Activated naive CD4-positive, alpha-beta T cell treated with anti-CD3 and anti-CD28 coated beads, Interleukin-2, amount 10 ng/mL, durations not matched to agents 7 days and 5 days (primary cell): ENCODE results near the gene KRT39.

Experiments used
- CTCF ChIA-PET: fragments of 350-600 bp; sonication (Branson Sonifier 250); formaldehyde crosslinking; loops from one replicate; lab custom pipeline; 2021; ENCODE audit warnings: antibody characterized with exemption; lab: Charles Lee
- DNase-seq: peaks from one replicate; pipeline ENCODE4 v3.0.0-alpha.2; 2020
- H3K27ac Mint-ChIP-seq: one replicate; pipeline ENCODE4 v1.8.0; 2021; ENCODE audit warnings: mild to moderate bottlenecking, moderate library complexity, mixed read lengths
- H3K27me3 Mint-ChIP-seq: one replicate; pipeline ENCODE4 v1.8.0; 2021; ENCODE audit warnings: mild to moderate bottlenecking, mixed read lengths
- H3K36me3 Mint-ChIP-seq: one replicate; pipeline ENCODE4 v1.8.0; 2021; ENCODE audit warnings: mixed read lengths
- H3K4me1 Mint-ChIP-seq: one replicate; pipeline ENCODE4 v1.8.0; 2021; ENCODE audit warnings: mixed read lengths
- H3K4me3 Mint-ChIP-seq: one replicate; pipeline ENCODE4 v1.8.0; 2021; ENCODE audit warnings: mild to moderate bottlenecking, moderate library complexity, mixed read lengths
- H3K9me3 Mint-ChIP-seq: one replicate; pipeline ENCODE4 v1.8.0; 2021; ENCODE audit warnings: mixed read lengths

Gene KRT39

DNA sequence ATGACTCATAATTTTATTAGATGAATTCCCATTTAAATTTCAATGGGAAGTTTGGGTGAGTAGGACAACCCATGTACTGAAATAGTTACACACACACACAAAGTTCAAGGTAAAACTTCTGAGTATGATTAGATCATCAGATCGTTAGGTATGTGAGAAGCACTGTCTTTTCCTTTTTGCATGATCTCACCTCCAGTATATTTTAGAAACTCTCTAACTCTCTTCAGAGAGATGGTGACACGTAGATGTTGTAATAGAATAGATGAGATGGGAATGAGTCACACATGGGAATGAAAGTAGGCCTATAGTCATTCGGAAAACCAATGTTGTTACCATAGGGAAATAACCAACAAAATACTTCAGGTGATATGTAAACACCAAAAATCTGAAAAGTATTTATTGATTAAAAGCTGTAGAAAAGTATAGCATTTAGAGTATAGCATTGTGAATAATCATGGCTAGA lies 51.5 kb downstream of the KRT39 start:
- Mint-ChIP-seq H3K4me3 (no peak overlapping the region), H3K36me3 (no peaks in the 10 kb centered on the region), H3K27me3 (peaks cover 26% of the 10 kb centered on the region), H3K4me1 (no peaks in the 10 kb centered on the region), H3K27ac (no peak overlapping the region), H3K9me3 (no peaks in the 10 kb centered on the region)
- no peak for DNase-seq
- CTCF ChIA-PET, result interaction anchor here (0.5 kb wide), 1 partner anchor 778 kb away, joined by 3 read pairs; no protein-coding TSS in a partner anchor

- Mint-ChIP-seq H3K27ac (no peak overlapping the region), H3K4me3 (no peak overlapping the region), H3K36me3 (no peaks in the 10 kb centered on the region), H3K9me3 (no peaks in the 10 kb centered on the region), H3K27me3 (peaks cover 28% of the 10 kb centered on the region), H3K4me1 (no peaks in the 10 kb centered on the region)
- DNase-seq, result no peak
- CTCF ChIA-PET, result no interaction called here
These were observed 52.5 kb downstream of the KRT39 start for GRCh38 chr17:40914075-40914855.

DNA sequence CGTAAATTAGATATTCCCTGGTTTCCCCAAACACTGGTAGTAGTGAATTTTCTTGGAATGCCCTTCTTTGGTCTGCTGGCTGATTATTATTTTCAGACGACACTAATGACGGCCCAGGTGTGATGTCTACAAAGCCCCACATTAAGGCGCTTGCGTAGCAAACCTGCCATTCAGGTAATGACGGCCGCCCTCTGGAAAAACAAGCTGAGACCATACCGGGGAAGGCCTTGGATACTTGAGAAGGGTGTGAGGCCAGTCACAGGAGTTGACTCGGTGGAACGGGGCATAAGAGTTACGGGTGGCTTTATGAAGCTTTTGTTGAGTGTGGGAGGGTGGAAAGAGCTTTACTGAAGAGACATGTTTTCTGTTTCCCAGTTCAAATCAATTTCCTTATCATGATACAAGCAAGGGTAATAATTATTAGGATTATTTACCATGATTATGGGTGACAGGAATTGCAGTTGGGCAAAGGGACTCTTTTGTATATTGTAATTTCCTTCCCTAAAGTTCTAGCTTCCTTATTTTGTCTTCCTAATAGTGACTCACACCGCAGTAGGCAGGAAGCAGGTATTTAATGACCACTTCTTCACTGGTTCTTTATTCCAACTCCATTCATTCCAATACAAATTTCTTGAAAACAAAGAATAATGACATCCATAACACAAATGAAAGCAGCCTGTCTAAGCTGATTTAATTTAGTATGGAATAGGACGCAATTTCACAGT lies 54.1 kb downstream of the KRT39 start:
- no peaks in the 10 kb centered on the region for H3K9me3 Mint-ChIP-seq

GRCh38 chr17:40910441-40910841 lies 56.3 kb downstream of the KRT39 start:
- DNase-seq, result no peak
- Mint-ChIP-seq H3K27me3 (peaks cover 31% of the 10 kb centered on the region), H3K9me3 (no peaks in the 10 kb centered on the region), H3K4me3 (no peak overlapping the region), H3K36me3 (no peaks in the 10 kb centered on the region), H3K27ac (no peak overlapping the region), H3K4me1 (no peaks in the 10 kb centered on the region)
- CTCF ChIA-PET, result interaction anchor here (0.8 to 5.1 kb wide), 6 partner anchors 418 to 752 kb away, joined by 3 to 30 read pairs (median 8); no protein-coding TSS in a partner anchor

More for the DNA sequence above, 54.1 kb downstream of the KRT39 start:
- no peak for DNase-seq
- peaks cover 36% of the 10 kb centered on the region for H3K27me3 Mint-ChIP-seq
- H3K4me1 Mint-ChIP-seq, result no peaks in the 10 kb centered on the region
- CTCF ChIA-PET, result interaction anchor here (0.7 to 1.2 kb wide), 3 partner anchors 12 to 750 kb away, joined by 3 to 6 read pairs (median 3); no protein-coding TSS in a partner anchor
- no peak overlapping the region for H3K27ac Mint-ChIP-seq
- no peaks in the 10 kb centered on the region for H3K36me3 Mint-ChIP-seq
- no peak overlapping the region for H3K4me3 Mint-ChIP-seq

GRCh38 chr17:40909755-40910154 lies 57.0 kb downstream of the KRT39 start:
- DNase-seq, result no peak
- CTCF ChIA-PET, result interaction anchor here (0.6 to 5.1 kb wide), 7 partner anchors 586 to 753 kb away, joined by 3 to 30 read pairs (median 4); no protein-coding TSS in a partner anchor
- no peaks in the 10 kb centered on the region for H3K36me3 Mint-ChIP-seq
- H3K27me3 Mint-ChIP-seq, result peaks cover 34% of the 10 kb centered on the region
- H3K4me3 Mint-ChIP-seq, result no peak overlapping the region
- H3K9me3 Mint-ChIP-seq, result no peaks in the 10 kb centered on the region
- H3K4me1 Mint-ChIP-seq, result no peaks in the 10 kb centered on the region
- H3K27ac Mint-ChIP-seq, result no peak overlapping the region

GRCh38 chr17:40909351-40909750 lies 57.4 kb downstream of the KRT39 start:
- no peak overlapping the region for H3K4me3 Mint-ChIP-seq
- H3K4me1 Mint-ChIP-seq, result no peaks in the 10 kb centered on the region
- peak; percentile 70 for DNase-seq
- no peak overlapping the region for H3K27ac Mint-ChIP-seq
- H3K36me3 Mint-ChIP-seq, result no peaks in the 10 kb centered on the region
- CTCF ChIA-PET, result interaction anchor here (0.6 to 5.1 kb wide), 7 partner anchors 586 to 753 kb away, joined by 3 to 30 read pairs (median 4); no protein-coding TSS in a partner anchor
- H3K9me3 Mint-ChIP-seq, result no peaks in the 10 kb centered on the region
- H3K27me3 Mint-ChIP-seq, result peaks cover 34% of the 10 kb centered on the region
